HEK293 (cell line): ENCODE results near the gene MAP6.

Experiments
- SP2 ChIP-seq: fragments of 450-650 bp; formaldehyde crosslinking; IDR thresholded peaks from 2 replicates; pipeline ENCODE4 v1.5.1; 2016; ENCODE audit warnings: missing biosample characterization, missing genetic modification characterization
- SP7 ChIP-seq: fragments of 450-650 bp; formaldehyde crosslinking; IDR thresholded peaks from 2 replicates; pipeline ENCODE4 v1.5.1; 2016; ENCODE audit warnings: missing biosample characterization, missing genetic modification characterization
- ZNF140 ChIP-seq: fragments of 450-650 bp; formaldehyde crosslinking; IDR thresholded peaks from 2 replicates; pipeline ENCODE4 v1.5.1; 2016; ENCODE audit warnings: missing biosample characterization, missing genetic modification characterization
- ZNF184 ChIP-seq: fragments of 450-650 bp; IDR thresholded peaks from 2 replicates; pipeline ENCODE4 v1.5.1; 2018; ENCODE audit warnings: missing biosample characterization, mild to moderate bottlenecking, missing genetic modification characterization
- ZNF292 ChIP-seq: fragments of 450-650 bp; formaldehyde crosslinking; IDR thresholded peaks from 2 replicates; pipeline ENCODE4 v1.5.1; 2016; ENCODE audit warnings: low read depth, missing biosample characterization, missing genetic modification characterization, borderline replicate concordance
- TF ChIP-seq, protein P1 (sequence below): fragments of 450-650 bp; formaldehyde crosslinking; IDR thresholded peaks from 2 replicates; pipeline ENCODE4 v1.5.1; 2016; ENCODE audit warnings: missing biosample characterization, missing genetic modification characterization

DNA sequence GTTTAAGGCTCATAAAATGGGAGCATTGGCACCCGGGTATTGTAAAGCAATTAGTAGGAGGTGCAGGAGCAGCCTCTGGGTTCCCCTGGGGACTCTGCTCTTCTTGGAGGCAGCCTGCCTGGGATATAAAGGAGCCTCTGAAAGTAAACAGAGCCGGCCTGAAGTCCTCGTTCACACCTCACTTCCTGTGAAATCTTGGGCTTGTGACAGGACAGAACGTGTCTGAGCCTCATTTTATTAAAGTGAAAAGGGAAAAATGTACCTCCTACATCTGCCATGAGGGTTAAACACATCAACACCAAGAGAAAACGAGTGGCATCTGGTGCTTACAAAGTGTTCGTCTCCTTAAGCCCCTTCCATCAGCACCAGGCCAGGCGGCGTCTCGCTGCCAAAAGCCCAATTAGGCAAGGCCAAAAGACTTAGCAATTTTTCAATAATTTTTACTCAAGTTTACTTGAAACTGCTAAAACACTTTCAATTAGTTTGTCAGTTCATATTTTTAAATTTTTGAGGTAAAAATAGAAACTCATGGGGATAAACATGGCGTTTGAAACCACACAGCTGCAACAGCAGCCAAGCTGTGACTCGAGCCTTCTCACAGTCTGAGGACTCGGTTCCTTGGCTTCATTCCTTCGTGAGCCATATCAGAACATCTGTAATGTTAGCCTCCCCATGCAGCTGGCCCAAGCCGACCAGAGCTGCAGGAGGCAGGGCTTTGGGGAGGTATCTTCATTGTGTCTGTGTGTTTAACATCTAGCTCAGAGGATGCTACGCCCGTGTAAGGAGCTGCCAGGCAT is 33.6 kb downstream of the MAP6 start:
- TF ChIP-seq ZNF184: no peak
- no peak for TF ChIP-seq ZNF292 (tag by site-specific recombination)
- no peak for TF ChIP-seq SP2 (tag by site-specific recombination)
- no peak for TF ChIP-seq ZNF140 (tag by site-specific recombination)
- no peak for TF ChIP-seq SP7 (tag by site-specific recombination)
- TF ChIP-seq, protein P1, sequence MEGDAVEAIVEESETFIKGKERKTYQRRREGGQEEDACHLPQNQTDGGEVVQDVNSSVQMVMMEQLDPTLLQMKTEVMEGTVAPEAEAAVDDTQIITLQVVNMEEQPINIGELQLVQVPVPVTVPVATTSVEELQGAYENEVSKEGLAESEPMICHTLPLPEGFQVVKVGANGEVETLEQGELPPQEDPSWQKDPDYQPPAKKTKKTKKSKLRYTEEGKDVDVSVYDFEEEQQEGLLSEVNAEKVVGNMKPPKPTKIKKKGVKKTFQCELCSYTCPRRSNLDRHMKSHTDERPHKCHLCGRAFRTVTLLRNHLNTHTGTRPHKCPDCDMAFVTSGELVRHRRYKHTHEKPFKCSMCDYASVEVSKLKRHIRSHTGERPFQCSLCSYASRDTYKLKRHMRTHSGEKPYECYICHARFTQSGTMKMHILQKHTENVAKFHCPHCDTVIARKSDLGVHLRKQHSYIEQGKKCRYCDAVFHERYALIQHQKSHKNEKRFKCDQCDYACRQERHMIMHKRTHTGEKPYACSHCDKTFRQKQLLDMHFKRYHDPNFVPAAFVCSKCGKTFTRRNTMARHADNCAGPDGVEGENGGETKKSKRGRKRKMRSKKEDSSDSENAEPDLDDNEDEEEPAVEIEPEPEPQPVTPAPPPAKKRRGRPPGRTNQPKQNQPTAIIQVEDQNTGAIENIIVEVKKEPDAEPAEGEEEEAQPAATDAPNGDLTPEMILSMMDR: no peak
